PC-9 (cell line): Measurements from ENCODE around the gene TP53TG3F.
"Not testable (repeated sequence)": the region's sequence is repeated elsewhere in the genome, so short reads cannot be mapped to it uniquely, and the experiment has no call there.

ENCODE experiments used
- CTCF ChIP-seq: fragments of 200-600 bp; sonication (generic); conservative IDR thresholded peaks from 2 replicates; pipeline ENCODE4 v1.6.1; 2017; ENCODE audit warnings: mixed run types, antibody characterized with exemption, mild to moderate bottlenecking, moderate library complexity
- EZH2 ChIP-seq: fragments of 200-600 bp; sonication (generic); IDR thresholded peaks from 2 replicates; pipeline ENCODE4 v1.8.0; 2017; ENCODE audit warnings: antibody characterized with exemption, low read depth

GRCh38 chr16:33509070-33509469 is 49.7 kb downstream of the TP53TG3F start:
- TF ChIP-seq EZH2, CTCF: not testable (repeated sequence)
